ENCODE measurements around the gene MAPK10. TPM values are rescaled to one million over a fixed set of nuclear protein-coding genes. Genes with fewer than 3 reads are reported as not detected.

The MAPK10 gene
- total and polyA plus RNA-seq, 2 of the 8 experiments (the other 6 are each of a cell fraction or from before 2014, with no cell fraction given) = 2.5 to 3.1 TPM

DNA sequence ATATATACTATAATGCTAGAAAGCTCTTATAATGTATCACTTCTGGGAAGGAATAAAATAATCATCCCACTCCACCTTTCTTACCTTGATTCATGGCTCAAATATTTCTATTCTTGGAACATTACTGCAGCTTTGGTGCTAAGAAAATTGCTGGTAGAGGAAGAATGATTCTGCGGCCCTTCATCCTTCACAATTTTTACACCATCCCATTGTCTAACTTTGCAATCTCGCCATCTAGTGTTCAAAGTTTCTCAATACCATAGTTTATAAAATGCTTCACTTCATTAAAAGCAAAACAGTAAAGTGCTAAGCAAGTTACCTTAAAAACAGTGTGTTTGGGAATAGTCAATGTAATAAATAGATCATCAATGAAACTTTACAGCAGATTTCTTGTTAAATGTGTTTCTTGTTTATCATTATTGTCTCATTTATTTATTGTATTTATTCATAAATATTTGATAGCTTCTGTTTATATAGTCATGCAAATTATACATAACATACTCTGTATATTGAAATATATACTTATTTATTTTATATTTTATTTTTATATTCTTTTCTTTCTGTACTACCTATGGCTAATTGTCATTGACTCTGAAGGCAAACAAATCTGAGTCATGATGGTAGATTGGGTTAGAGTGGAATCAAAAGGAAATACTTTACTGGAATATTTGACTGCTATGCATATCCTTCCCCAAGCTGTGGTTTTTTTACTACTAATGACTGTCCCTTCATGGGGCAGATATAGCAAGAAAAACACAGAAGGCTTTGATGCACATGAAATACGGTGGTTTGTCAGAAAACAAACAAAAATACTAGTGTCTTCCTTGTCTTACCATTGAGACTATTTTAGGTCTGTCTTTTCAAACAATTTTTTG lies 390.7 kb downstream of the MAPK10 start:
- Histone ChIP-seq H3K4ac (replicated peaks; ENCODE audit: insufficient read length, low read depth, low read length) (no peak overlapping the region), H4K8ac (ENCODE audit: extremely low read depth, insufficient read depth, low read length) (no peak overlapping the region), H3K9me3 (ENCODE audit: insufficient read depth in 2 of 2, low read depth in 1 of 2, low read length in 1 of 2) (no peaks in the 10 kb centered on the region), H3K4me1 (replicated peaks in 1 of 4; ENCODE audit: control insufficient read depth in 3 of 4, insufficient read depth in 4 of 4, low read length in 3 of 4) (no peaks in the 10 kb centered on the region), H3K56ac (replicated peaks; ENCODE audit: insufficient read length, low read depth, low read length) (no peak overlapping the region), H3K79me2 (ENCODE audit: control insufficient read depth in 1 of 2, insufficient read depth in 2 of 2, low read length in 2 of 2) (no peaks in the 10 kb centered on the region), H4K91ac (replicated peaks; ENCODE audit: insufficient read length, low read length) (no peak overlapping the region), H4K5ac (ENCODE audit: insufficient read length, low read depth, low read length) (no peak overlapping the region), H2BK120ac (replicated peaks; ENCODE audit: low read depth, low read length) (no peak overlapping the region), H3K9ac (replicated peaks in 1 of 4; ENCODE audit: extremely low read depth in 1 of 4, low read depth in 3 of 4, low read length in 3 of 4) (no peak overlapping the region), H3K79me1 (ENCODE audit: low read depth, low read length) (no peaks in the 10 kb centered on the region), H2BK12ac (ENCODE audit: low read depth, low read length) (no peak overlapping the region), H2AK5ac (ENCODE audit: low read depth, low read length) (no peak overlapping the region), H3K4me2 (ENCODE audit: insufficient read depth in 1 of 2, low read depth in 2 of 2, low read length in 2 of 2) (no peak overlapping the region), H3K36me3 (ENCODE audit: control insufficient read depth in 2 of 4, insufficient read depth in 4 of 4, low read length in 3 of 4) (no peaks in the 10 kb centered on the region), H4K20me1 (replicated peaks in 1 of 2; ENCODE audit: control insufficient read depth in 1 of 2, insufficient read depth in 2 of 2, low read length in 2 of 2) (no peaks in the 10 kb centered on the region), H3K27ac (ENCODE audit: low read depth, low read length) (no peak overlapping the region), H2BK20ac (ENCODE audit: low read length) (no peak overlapping the region), H2BK5ac (ENCODE audit: low read depth, low read length) (no peak overlapping the region), H3K4me3 (ENCODE audit: extremely low read depth in 1 of 4, insufficient read depth in 2 of 4, low read depth in 3 of 4, low read length in 4 of 4) (no peak overlapping the region), H3K23me2 (ENCODE audit: low read depth, low read length) (no peaks in the 10 kb centered on the region), H3K14ac (ENCODE audit: insufficient read length) (no peak overlapping the region), H3K23ac (ENCODE audit: insufficient read length) (no peak overlapping the region), H3K18ac (ENCODE audit: extremely low read depth, low read length) (no peak overlapping the region), H3K27me3 (replicated peaks in 1 of 4; ENCODE audit: control insufficient read depth in 3 of 4, extremely low read depth in 1 of 4, insufficient read depth in 3 of 4, low read length in 3 of 4) (no peaks in the 10 kb centered on the region), H2BK15ac (ENCODE audit: low read length) (no peak overlapping the region), H2AFZ (ENCODE audit: low read length) (no peak overlapping the region)
- CTCF ChIA-PET (ENCODE audit: partially characterized antibody) = interaction anchor here (0.7 to 4.6 kb wide), 29 partner anchors 10 to 886 kb away, joined by 3 to 53 read pairs (median 4); no protein-coding TSS in a partner anchor
- DNase-seq (ENCODE audit: low read depth in 1 of 2, low spot score in 2 of 2) = no peak
- FAIRE-seq = peak; percentile 62
- POLR2A ChIA-PET (ENCODE audit: partially characterized antibody) = interaction anchor here (1.5 kb wide), 1 partner anchor 142 kb away, joined by 4 read pairs; no protein-coding TSS in a partner anchor
- 55% methylated on average over 3 of the region's 3 CpGs; no CpG with 5 or more reads in 1 of the 2 experiments for WGBS, 2 experiments (ENCODE audit: extremely low coverage in 1 of 2, insufficient coverage in 1 of 2, insufficient read length in 1 of 2, insufficient replicate concordance in 2 of 2, low coverage in 1 of 2, low lambda C conversion rate in 2 of 2, missing lambda C conversion rate in 1 of 2)
- TF ChIP-seq RAD21 (IDR thresholded peaks at IDR 0.05 in 1 of 2, conservative IDR thresholded peaks at IDR 0.05 in 1 of 2; ENCODE audit: low read depth in 2 of 2, low read length in 2 of 2) (peak; percentile 75 to 79), GABPA (IDR thresholded peaks at IDR 0.05; ENCODE audit: borderline replicate concordance, insufficient read depth, low read length) (no peak)
- TF ChIP-seq, protein P1, sequence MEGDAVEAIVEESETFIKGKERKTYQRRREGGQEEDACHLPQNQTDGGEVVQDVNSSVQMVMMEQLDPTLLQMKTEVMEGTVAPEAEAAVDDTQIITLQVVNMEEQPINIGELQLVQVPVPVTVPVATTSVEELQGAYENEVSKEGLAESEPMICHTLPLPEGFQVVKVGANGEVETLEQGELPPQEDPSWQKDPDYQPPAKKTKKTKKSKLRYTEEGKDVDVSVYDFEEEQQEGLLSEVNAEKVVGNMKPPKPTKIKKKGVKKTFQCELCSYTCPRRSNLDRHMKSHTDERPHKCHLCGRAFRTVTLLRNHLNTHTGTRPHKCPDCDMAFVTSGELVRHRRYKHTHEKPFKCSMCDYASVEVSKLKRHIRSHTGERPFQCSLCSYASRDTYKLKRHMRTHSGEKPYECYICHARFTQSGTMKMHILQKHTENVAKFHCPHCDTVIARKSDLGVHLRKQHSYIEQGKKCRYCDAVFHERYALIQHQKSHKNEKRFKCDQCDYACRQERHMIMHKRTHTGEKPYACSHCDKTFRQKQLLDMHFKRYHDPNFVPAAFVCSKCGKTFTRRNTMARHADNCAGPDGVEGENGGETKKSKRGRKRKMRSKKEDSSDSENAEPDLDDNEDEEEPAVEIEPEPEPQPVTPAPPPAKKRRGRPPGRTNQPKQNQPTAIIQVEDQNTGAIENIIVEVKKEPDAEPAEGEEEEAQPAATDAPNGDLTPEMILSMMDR (IDR thresholded peaks at IDR 0.05; ENCODE audit: control extremely low read depth in 1 of 3, insufficient read depth in 1 of 3, low read depth in 1 of 3, low read length in 3 of 3) = peak in 2 of 3 experiments; percentile 46 to 54; a peak in 2 of 4 replicates
